ENCODE measurements around the gene SYNGAP1.

GRCh38 chr6:33405386-33405940, 14.4 kb upstream of the SYNGAP1 start:
- TF ChIP-seq EZH2phosphoT487 (IDR thresholded peaks at IDR 0.05; ENCODE audit: insufficient read depth, low read depth) (no peak), EZH2 (IDR thresholded peaks at IDR 0.05; ENCODE audit: insufficient read depth, poor library complexity, severe bottlenecking) (no peak)

Data from GM23248 (cell line).